ENCODE measurements around the gene SLC9A4. TPM values are rescaled to one million over a fixed set of nuclear protein-coding genes. Genes with fewer than 3 reads are reported as not detected.

Gene SLC9A4
- total and polyA plus RNA-seq, 10 of the 15 experiments (the other 5 are each of a cell fraction or from before 2014, with no cell fraction given): 0.10 TPM; not detected in 9

GRCh38 chr2:102460467-102460866, 12.6 kb upstream of the SLC9A4 start:
- Histone ChIP-seq H4K20me1 (ENCODE audit: control insufficient read depth, insufficient read depth) (no peaks in the 10 kb centered on the region), H3K27me3 (replicated peaks in 1 of 2; ENCODE audit: control insufficient read depth in 2 of 2, insufficient read depth in 2 of 2, low read length in 1 of 2) (no peaks in the 10 kb centered on the region; a peak in 1 of 4 replicates), H3K9ac (ENCODE audit: control insufficient read depth, insufficient read depth, low read length) (no peak overlapping the region), H3K9me3 (replicated peaks; ENCODE audit: control insufficient read depth, insufficient read depth, low read length) (no peaks in the 10 kb centered on the region), H3K27ac (ENCODE audit: control insufficient read depth, insufficient read depth) (no peak overlapping the region), H3K4me2 (ENCODE audit: control insufficient read depth, insufficient read depth) (no peak overlapping the region), H3K4me3 (no peak overlapping the region), H3K79me2 (ENCODE audit: control insufficient read depth, insufficient read depth, low read length) (no peaks in the 10 kb centered on the region), H3K36me3 (ENCODE audit: control insufficient read depth in 2 of 2, insufficient read depth in 2 of 2, low read length in 1 of 2) (no peaks in the 10 kb centered on the region), H2AFZ (ENCODE audit: control insufficient read depth, low read depth, low read length) (no peak overlapping the region), H3K4me1 (ENCODE audit: control insufficient read depth, insufficient read depth, low read length) (no peaks in the 10 kb centered on the region)
- BruUV-seq (replicated peaks): no TSS peak
- ATAC-seq: no peak
- DNase-seq (ENCODE audit: low read depth, low spot score): no peak
- POLR2A ChIA-PET: no interaction called here
- in situ Hi-C loops (cut with MboI) (loop anchor here (25.0 kb wide), 1 partner anchor 1048 kb away; no protein-coding TSS in a partner anchor), intact Hi-C loops (cut with micrococcal nuclease; ENCODE audit: unreplicated experiment) (no loop called here)
- 0% methylated on average over 1 of the region's 1 CpG for WGBS (ENCODE audit: insufficient coverage, insufficient replicate concordance, low lambda C conversion rate, missing lambda C conversion rate)
- no peak for TF ChIP-seq NR2F1 (conservative IDR thresholded peaks at IDR 0.05)
- no peak for TF ChIP-seq HDAC6 (IDR thresholded peaks at IDR 0.05; ENCODE audit: unreplicated experiment)
- no peak for TF ChIP-seq SMAD5 (IDR thresholded peaks at IDR 0.05; ENCODE audit: low read depth)
- no peak for TF ChIP-seq RAD21 (IDR thresholded peaks at IDR 0.05; ENCODE audit: insufficient read depth, low read depth, low read length)
- no peak for TF ChIP-seq ZNF622 (IDR thresholded peaks at IDR 0.05)
- TF ChIP-seq PML (IDR thresholded peaks at IDR 0.05; ENCODE audit: low read length): no peak
- TF ChIP-seq EGR1 (IDR thresholded peaks at IDR 0.05; ENCODE audit: borderline replicate concordance in 1 of 2, low read depth in 2 of 2, low read length in 2 of 2): no peak
- no peak for TF ChIP-seq EED (IDR thresholded peaks at IDR 0.05; ENCODE audit: low read depth)
- TF ChIP-seq NRF1 (conservative IDR thresholded peaks at IDR 0.05; ENCODE audit: low read depth, low read length): no peak
- no peak for TF ChIP-seq TCF7 (IDR thresholded peaks at IDR 0.05; ENCODE audit: borderline replicate concordance)
- TF ChIP-seq SUZ12 (IDR thresholded peaks at IDR 0.05; ENCODE audit: unreplicated experiment): no peak
- TF ChIP-seq, protein P1, sequence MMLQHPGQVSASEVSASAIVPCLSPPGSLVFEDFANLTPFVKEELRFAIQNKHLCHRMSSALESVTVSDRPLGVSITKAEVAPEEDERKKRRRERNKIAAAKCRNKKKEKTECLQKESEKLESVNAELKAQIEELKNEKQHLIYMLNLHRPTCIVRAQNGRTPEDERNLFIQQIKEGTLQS (IDR thresholded peaks at IDR 0.05; ENCODE audit: borderline replicate concordance, extremely low read depth, low read depth, low read length): no peak
- no peak for TF ChIP-seq CEBPB (IDR thresholded peaks at IDR 0.05; ENCODE audit: borderline replicate concordance in 1 of 2, low read depth in 2 of 2, low read length in 2 of 2)
- no peak for TF ChIP-seq JUNB (IDR thresholded peaks at IDR 0.05)
- no peak for TF ChIP-seq NFXL1 (IDR thresholded peaks at IDR 0.05; ENCODE audit: borderline replicate concordance)
- no peak for TF ChIP-seq YY1 (IDR thresholded peaks at IDR 0.05; ENCODE audit: low read depth, low read length)
- SMC1A ChIA-PET (ENCODE audit: uncharacterized antibody, unreplicated experiment): interaction anchor here (1.0 to 1.2 kb wide), 5 partner anchors 9 to 455 kb away, joined by 3 read pairs; no protein-coding TSS in a partner anchor
- CTCF ChIA-PET: interaction anchor here (0.6 to 6.8 kb wide), 7 partner anchors 8 to 277 kb away, joined by 3 to 38 read pairs (median 3); partner anchors contain the start of gene SLC9A4
- FAIRE-seq: no peak
- RAD21 ChIA-PET (ENCODE audit: unreplicated experiment): interaction anchor here (0.6 kb wide), 1 partner anchor 205 kb away, joined by 3 read pairs; no protein-coding TSS in a partner anchor
